Heart right ventricle (tissue), 16 donors: ENCODE measurements around the gene KCNT2. TPM values are rescaled to one million over a fixed set of nuclear protein-coding genes. Genes with fewer than 3 reads are reported as not detected.

Experiments
- ATAC-seq, 8 donors: fragments of 200-7000 bp; cut with Tn5 transposase; one replicate each; pipeline ENCODE4 v1.9.1; 2020; ENCODE audit warnings: mild to moderate bottlenecking in 8 of 8, moderate library complexity in 8 of 8, moderate number of reproducible peaks in 1 of 8
- DNase-seq, 2 donors: peaks; one replicate each; pipeline ENCODE4 v3.0.0-alpha.2; 2020
- H3K27ac ChIP-seq, 10 donors: fragments of 200-600 bp; sonication (generic) in 2 of 10; one replicate each; pipeline versions ENCODE4 v1.5.0 to v1.8.0; 2020 to 2022; ENCODE audit warnings: mild to moderate bottlenecking in 3 of 10
- H3K27me3 ChIP-seq, 7 donors: fragments of 200-600 bp; one replicate each; pipeline ENCODE4 v1.8.0; 2021 to 2022; ENCODE audit warnings: mild to moderate bottlenecking in 2 of 7
- H3K36me3 ChIP-seq, 9 donors: fragments of 200-600 bp; sonication (generic) in 1 of 9; one replicate each; pipeline versions ENCODE4 v1.5.0 to v1.8.0; 2020 to 2022; ENCODE audit warnings: mild to moderate bottlenecking in 2 of 9
- H3K4me1 ChIP-seq, 9 donors: fragments of 200-600 bp; sonication (generic) in 1 of 9; one replicate each; pipeline versions ENCODE4 v1.5.0 to v1.8.0; 2020 to 2022; ENCODE audit warnings: mild to moderate bottlenecking in 4 of 9
- H3K4me3 ChIP-seq, 10 donors: fragments of 200-600 bp; sonication (generic) in 2 of 10; one replicate each; pipeline versions ENCODE4 v1.5.0 to v1.8.0; 2020 to 2022; ENCODE audit warnings: mild to moderate bottlenecking in 7 of 10, moderate library complexity in 2 of 10
- H3K9me3 ChIP-seq, 11 donors: fragments of 200-600 bp in 10 of 11; sonication (generic) in 2 of 11; one replicate each; pipeline versions ENCODE4 v1.5.0 to v1.8.0; 2013 to 2022; ENCODE audit warnings: mild to moderate bottlenecking in 2 of 11, control low read depth in 1 of 11, moderate library complexity in 1 of 11
- WGBS, 2 donors: extraction: QIAGEN DNeasy Blood & Tissue Kit; methylation state at CpG; one replicate each; pipeline ENCODE4 v1.1.7; 2013; ENCODE audit warnings: inconsistent platforms in 1 of 2; 5-methylcytosine and 5-hydroxymethylcytosine counted together
- intact Hi-C, 10 donors: fragments of 100-400 bp; cut with DNase I; formaldehyde crosslinking; loops; one replicate each; pipeline versions ENCODE4 v1.11.1 to v1.14.2; 2022
- polyA plus RNA-seq, 2 donors: library from polyadenylated mRNA; stranded (reverse); fragments of 200-250 nt; gene quantifications; one replicate each; pipeline ENCODE4 v1.2.3, GENCODE V29; 2013
- total RNA-seq, 10 donors: library from RNA; stranded (reverse); fragmentation: NEBNext Ultra II Directional in 3 of 10; extraction: Animal tissue kit (Norgen Biotek cat#: 25700) in 3 of 10; gene quantifications; one replicate each; pipeline versions ENCODE4 v1.2.1 to v1.2.4, GENCODE V29; 2021 to 2023
- TF ChIP-seq, protein P1 (sequence below), 9 donors: fragments of 200-600 bp; sonication (generic) in 2 of 9; IDR thresholded peaks; one replicate each; pipeline versions ENCODE4 v1.5.0 to v1.8.0; 2021 to 2022; ENCODE audit warnings: antibody characterized with exemption in 9 of 9, mild to moderate bottlenecking in 5 of 9, moderate library complexity in 1 of 9
- donor health status: Arrhythmogenic right ventricular cardiomyopathy.
- donor health status: ischemic (EF 13 %, LVEDD 7.1; RV severe dilation, severe dysfunction).
- donor health status: healthy with polysubstance abuse.
- donor health status: DM: no; HTN: yes; CAD: no.
- donor health status: DM: no; HTN: no; CAD: no.
- donor health status: ischemic (EF 25% LVEDD 6.9; RV normal size, moderate dysfunction).
- donor health status: ischemic (EF 25% LVEDD 5.7; RV mildly dilated, moderate dysfunction).
- donor health status: healthy.
- donor health status: DM: yes; HTN: yes; CAD: no.
- donor health status: Ischemic cardiomyopathy.
- donor health status: ischemic (EF 35%, LVEDD 5.7; RV mildly dilated, moderate dysfunction).
- donor health status: nonischemic (EF 11% LVEDD 7.7; RV severe dilation, severe dysfunction).
- donor health status: DM: yes; HTN: yes; CAD: no.
- donor health status: PGD.
- donor health status: ischemic (EF 29% LVEDD 5.4; RV normal size, mild dysfunction).
- donor health status: nonischemic (EF 23%, LVEDD 6.1; RV moderate dilation, normal function).

Gene KCNT2
- total and polyA plus RNA-seq, 12 donors: 0.26 to 1.1 (median 0.68) TPM

DNA sequence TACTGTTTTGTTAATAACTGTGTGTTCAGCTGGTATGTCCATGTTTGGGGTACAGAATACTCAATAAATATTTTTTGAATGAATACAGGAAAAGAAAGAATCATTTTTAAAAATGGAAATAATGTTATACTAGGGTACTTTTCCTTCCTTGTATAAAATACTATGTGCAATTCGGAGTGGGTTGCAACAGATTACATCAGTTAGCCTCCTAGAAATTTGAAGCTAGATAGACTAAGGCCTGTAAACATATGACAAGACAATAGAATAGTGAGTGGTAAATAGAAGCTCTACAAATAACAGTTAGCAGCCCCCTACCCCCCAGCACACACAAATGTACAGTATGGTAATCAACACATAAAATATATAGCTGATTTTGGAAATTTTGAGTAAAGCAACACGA lies 195.9 kb downstream of the KCNT2 start:
- H3K27ac ChIP-seq: no peak overlapping the region
- H3K9me3 ChIP-seq: peaks cover 0 to 8% (median 0%) of the 10 kb centered on the region in 11 donors
- TF ChIP-seq, protein P1, sequence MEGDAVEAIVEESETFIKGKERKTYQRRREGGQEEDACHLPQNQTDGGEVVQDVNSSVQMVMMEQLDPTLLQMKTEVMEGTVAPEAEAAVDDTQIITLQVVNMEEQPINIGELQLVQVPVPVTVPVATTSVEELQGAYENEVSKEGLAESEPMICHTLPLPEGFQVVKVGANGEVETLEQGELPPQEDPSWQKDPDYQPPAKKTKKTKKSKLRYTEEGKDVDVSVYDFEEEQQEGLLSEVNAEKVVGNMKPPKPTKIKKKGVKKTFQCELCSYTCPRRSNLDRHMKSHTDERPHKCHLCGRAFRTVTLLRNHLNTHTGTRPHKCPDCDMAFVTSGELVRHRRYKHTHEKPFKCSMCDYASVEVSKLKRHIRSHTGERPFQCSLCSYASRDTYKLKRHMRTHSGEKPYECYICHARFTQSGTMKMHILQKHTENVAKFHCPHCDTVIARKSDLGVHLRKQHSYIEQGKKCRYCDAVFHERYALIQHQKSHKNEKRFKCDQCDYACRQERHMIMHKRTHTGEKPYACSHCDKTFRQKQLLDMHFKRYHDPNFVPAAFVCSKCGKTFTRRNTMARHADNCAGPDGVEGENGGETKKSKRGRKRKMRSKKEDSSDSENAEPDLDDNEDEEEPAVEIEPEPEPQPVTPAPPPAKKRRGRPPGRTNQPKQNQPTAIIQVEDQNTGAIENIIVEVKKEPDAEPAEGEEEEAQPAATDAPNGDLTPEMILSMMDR (IDR thresholded peaks at IDR 0.05): no peak
- no peak overlapping the region for H3K4me3 ChIP-seq
- no peaks in the 10 kb centered on the region for H3K36me3 ChIP-seq
- no peak for ATAC-seq
- no peak for DNase-seq
- peaks cover 0 to 9% (median 0%) of the 10 kb centered on the region in 9 donors for H3K4me1 ChIP-seq
- intact Hi-C loops: no loop called here
- H3K27me3 ChIP-seq: no peaks in the 10 kb centered on the region
- WGBS, 2 donors: 91 to 94% methylated on average over 2 of the region's 2 CpGs

DNA sequence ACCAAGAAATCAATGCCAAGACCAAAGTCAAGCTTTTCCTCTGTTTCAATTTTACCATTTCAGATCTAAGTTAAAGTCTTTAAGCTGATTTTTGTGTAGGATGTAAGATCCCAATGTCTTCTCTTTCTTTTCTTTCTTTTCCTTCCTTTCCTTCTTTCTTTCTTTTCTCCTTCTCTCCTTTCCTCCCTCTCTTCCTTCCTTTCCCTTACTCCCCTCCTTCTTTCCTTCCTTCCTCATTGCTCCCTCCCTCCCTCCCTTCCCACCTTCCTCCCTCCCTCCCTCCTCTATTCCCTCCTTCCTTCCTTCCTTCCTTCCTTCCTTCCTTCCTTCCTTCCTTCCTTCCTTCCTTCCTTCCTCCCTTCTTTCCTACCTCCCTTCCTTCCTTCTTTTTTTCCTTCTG lies 197.5 kb downstream of the KCNT2 start:
- H3K4me3 ChIP-seq: no peak overlapping the region
- peaks cover 0 to 8% (median 0%) of the 10 kb centered on the region in 11 donors for H3K9me3 ChIP-seq
- intact Hi-C loops: no loop called here
- H3K27me3 ChIP-seq: no peaks in the 10 kb centered on the region
- no peaks in the 10 kb centered on the region for H3K36me3 ChIP-seq
- TF ChIP-seq, protein P1 (IDR thresholded peaks at IDR 0.05): no peak
- ATAC-seq (no peak), DNase-seq (no peak)
- peaks cover 0 to 10% (median 0%) of the 10 kb centered on the region in 9 donors for H3K4me1 ChIP-seq
- H3K27ac ChIP-seq: no peak overlapping the region

DNA sequence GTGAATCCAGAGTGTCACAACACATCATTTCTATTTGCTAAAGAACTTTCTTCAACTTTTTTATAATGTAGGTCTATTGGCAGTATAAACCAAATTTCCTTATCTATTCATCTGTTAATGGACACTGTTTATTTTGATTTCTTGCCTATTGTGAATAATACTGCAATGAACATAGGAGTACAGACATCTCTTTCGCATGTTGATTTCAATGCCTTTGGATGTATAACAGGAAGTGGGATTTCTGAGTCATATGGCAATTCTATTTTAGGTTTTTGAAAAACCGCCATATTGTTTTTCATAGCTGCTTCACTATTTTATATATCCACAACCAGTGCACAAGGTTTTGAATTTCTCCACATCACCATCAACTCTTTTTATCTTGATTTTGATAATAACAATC lies 198.7 kb downstream of the KCNT2 start:
- 83 to 90% methylated on average over 2 of the region's 2 CpGs for WGBS, 2 donors
- H3K36me3 ChIP-seq: no peaks in the 10 kb centered on the region
- H3K4me1 ChIP-seq: peaks cover 0 to 10% (median 0%) of the 10 kb centered on the region in 9 donors
- TF ChIP-seq, protein P1 (IDR thresholded peaks at IDR 0.05): no peak
- no peak overlapping the region for H3K4me3 ChIP-seq
- intact Hi-C loops: no loop called here
- ATAC-seq (no peak), DNase-seq (no peak)
- peaks cover 0 to 8% (median 0%) of the 10 kb centered on the region in 11 donors for H3K9me3 ChIP-seq
- no peaks in the 10 kb centered on the region for H3K27me3 ChIP-seq
- H3K27ac ChIP-seq: no peak overlapping the region

DNA sequence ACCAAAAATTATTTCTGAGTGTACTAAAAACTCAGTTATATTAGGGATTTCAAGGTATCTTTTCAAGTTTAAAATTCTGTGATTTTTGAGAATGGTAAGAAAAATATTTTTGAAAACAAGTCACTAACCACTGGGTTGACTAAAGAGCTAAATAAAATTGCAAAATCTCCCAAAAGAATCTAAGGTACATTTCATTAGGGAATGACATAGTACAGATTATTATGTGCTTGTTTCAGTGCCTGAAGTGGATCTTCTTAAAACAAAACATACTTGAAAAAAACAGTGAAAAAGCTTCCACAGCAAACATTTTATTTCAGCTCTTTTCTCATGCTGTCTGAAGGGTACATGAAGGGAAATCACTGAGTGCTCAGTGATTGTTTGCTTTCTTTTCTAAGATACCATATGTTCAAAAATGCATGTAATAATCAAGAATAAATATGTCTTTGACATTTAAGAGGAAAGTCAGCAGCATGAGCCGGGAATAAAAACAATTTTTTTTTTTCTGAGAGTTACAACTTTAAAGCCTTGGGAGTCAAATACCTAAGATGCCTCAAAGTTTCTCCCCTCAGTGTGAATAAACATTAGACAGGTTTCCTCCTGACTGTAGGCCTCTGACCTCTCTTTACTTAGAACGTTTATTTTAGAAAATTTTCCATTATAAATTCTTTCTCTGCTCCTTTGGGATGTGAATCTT lies 200.7 kb downstream of the KCNT2 start:
- ATAC-seq (no peak), DNase-seq (no peak)
- Histone ChIP-seq H3K4me3 (no peak overlapping the region), H3K27me3 (no peaks in the 10 kb centered on the region), H3K4me1 (peaks cover 0 to 10% (median 0%) of the 10 kb centered on the region in 9 donors), H3K36me3 (no peaks in the 10 kb centered on the region), H3K9me3 (peaks cover 0 to 8% (median 0%) of the 10 kb centered on the region in 11 donors), H3K27ac (peak overlapping the region in 2 of 10 donors; percentile 2 to 33)
- 17 to 18% methylated on average over 2 of the region's 2 CpGs for WGBS, 2 donors
- intact Hi-C loops: no loop called here
- TF ChIP-seq, protein P1 (IDR thresholded peaks at IDR 0.05): no peak
